GM21717 (cell line): ENCODE measurements around the gene SLC29A4.
"Not testable (repeated sequence)": the region's sequence is repeated elsewhere in the genome, so short reads cannot be mapped to it uniquely, and the experiment has no call there.

ENCODE experiments used
- ATAC-seq: cut with Tn5 transposase; IDR thresholded peaks from one replicate; pipeline ENCODE4 v1.9.1; 2021; ENCODE audit warnings: mild to moderate bottlenecking, moderate library complexity; ENCODE audit not compliant: unreplicated experiment

Gene SLC29A4

DNA sequence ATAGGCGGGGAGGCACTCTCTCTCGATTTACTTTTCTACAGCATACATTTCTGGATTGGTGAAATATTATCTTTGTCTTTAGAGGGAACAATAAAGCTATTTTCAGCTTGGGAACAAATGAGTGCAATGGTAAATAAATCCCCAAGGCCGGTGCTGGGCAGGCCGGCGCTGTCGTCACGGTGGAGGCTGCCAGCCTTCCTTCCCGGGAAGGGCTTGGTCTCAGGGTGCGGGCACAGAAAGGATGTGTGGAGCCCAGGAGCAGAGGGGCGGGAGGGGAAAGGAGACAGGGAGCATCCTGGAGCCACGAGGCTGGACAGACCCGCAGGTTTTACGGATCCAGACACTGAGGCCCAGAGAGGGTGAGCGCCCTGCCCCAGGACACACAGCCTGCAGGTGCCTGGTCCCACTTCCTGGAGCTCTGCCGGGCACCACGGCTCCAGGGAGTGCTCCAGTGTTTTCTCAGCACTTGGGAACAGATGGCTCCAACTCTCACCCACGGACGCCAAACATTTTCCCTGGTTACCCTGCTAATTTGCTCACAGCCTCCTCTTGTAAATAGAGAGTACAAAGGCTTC is 8.8 kb upstream of the SLC29A4 start:
- ATAC-seq: not testable (repeated sequence)

DNA sequence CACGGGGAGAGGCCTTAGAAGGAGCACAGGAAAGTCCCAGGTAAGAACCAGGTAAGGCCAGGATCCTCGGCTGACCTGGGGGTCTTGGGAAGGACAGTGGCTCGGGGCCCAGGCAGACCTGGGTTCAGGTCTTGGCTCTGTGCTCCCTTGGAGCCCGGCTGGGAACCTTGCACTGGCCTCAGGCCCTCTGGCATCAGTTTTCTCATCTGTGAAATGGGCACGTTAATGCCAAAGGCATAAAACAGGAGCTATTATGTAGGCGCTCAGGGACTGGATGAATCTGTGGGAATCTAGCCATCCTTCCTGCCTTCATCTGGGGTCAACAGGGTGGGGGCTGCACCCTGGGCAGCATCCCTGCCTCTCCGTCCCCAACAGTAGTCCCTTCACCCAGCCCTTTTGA is 8.3 kb upstream of the SLC29A4 start:
- ATAC-seq: no peak

DNA sequence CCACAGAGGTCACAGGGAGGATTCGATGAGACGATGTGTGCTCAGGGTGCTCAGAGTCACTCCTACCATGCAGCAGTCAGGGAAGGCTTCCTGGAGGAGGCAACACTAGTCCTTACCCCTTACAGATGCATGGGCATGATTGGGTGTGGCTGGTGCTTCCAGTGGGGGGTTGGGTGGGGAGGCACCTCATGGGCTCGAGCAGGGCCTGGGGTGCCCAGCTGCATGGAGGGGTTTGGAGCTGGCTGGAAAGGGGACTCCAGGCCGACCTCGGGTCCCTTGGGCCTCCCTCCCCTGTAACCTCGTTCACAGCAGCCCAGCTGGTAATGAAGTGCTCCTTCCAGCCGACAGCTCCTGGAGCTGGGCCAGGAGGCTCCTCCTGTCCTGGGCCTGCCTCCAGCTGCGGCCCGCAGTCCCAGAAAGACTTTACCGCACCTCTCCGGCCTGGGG is 7.7 kb upstream of the SLC29A4 start:
- ATAC-seq: not testable (repeated sequence)

DNA sequence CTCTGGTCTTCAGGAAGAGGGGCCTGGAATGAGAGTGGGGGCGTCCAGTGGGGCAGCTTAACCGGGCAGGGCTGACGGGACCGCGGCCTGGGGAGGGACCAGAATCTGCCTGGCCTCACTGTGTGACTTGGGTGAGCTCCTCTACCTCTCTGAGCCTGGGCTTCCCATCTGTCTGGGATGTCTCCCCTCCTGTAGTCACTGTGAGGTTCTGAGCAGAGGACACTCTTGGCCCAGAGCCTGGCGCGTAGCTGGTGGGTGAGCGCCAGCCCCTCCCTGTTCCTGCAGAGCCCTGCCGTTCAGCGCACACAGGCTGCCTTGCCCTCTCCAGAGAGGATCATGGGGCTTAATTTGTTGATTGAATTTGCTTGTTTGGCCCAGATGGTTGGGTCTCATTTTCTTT is 7.2 kb upstream of the SLC29A4 start:
- ATAC-seq: not testable (repeated sequence)

DNA sequence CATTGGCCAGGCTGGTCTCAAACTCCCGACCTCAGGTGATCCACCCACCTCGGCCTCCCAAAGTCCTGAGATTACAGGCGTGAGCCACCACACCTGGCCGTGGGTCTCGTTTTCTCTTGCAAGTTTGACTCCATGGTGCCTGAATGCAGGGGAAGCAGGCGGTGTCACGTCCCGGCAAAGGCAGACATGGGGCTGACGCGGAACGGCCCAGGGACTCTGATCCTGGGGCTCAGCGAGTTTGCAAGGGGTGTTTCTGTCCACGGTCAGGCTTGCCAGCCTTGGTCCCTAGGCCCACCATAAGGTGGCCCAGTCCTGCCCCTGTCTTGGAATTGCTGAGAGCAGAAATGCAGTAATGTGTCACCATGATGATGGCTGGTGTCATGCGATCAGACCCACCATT is 6.6 kb upstream of the SLC29A4 start:
- ATAC-seq: not testable (repeated sequence)

- ATAC-seq: no peak
These were observed 6.1 kb upstream of the SLC29A4 start for GRCh38 chr7:5276611-5277010.

- ATAC-seq: no peak
These were observed 4.0 kb upstream of the SLC29A4 start for GRCh38 chr7:5278766-5279165.

DNA sequence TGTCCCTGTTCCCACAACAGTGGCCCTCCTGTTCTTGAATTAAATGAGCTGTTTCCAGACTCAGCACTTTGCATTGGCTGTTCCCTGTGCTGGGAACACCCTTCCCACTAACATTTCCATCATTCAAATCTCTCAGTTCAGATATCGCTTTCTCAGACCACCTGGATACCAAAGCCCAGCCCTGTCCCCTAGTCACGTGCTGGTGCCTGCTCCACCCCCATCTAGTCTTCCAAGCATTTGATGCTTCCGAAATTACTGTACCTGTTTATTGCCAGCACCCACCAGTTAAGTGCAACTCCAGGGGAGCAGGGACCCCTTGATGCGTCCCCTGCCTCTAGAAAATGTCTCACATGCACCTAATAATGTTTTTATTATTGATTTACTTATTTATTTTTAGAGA is 3.0 kb upstream of the SLC29A4 start:
- no peak for ATAC-seq

DNA sequence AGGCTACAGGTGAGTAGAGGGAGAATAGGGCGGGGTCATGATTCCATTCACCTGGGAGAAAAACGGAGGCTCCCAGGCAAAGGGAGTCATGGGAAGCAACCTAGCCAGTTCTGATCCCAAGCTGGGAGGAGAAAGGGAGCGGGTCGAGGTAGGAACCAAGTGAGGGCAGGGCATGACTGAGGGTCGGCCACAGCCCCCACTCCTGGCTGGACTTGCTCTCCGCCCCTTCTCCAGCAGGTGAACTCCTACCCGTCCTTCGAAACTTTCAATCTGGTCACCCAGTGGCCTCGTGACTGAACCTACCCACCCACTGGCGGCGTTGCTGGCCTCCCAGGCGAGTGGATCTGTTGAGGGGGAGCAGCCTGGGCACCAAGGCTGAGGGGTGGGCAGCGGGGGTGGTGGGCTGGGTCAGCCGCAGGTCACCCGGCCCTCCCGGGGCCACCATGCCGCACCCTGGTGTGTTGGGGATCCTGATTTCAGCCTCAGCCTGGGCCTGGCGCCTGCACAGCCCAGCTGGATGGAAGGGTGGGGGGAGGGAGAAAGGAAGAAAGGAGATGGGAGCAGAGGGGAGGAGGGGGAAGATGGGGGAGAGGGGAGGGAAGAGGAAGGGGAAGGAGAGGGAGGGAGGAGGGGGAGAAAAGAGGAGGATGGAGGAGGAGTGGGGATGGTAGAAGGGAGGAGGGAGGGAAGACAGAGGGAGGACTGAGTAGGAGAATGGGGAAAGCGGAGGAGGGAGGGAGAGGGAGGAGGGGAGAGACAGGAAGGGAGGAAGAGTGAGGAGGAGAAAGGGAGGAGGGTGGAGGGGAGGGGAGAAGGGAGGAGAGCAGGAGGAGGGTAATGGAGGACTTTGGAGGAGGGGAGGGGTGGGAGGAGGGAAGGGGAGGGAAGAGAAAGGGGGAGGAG is 894 bp upstream of the SLC29A4 start:
- not testable (repeated sequence) for ATAC-seq

DNA sequence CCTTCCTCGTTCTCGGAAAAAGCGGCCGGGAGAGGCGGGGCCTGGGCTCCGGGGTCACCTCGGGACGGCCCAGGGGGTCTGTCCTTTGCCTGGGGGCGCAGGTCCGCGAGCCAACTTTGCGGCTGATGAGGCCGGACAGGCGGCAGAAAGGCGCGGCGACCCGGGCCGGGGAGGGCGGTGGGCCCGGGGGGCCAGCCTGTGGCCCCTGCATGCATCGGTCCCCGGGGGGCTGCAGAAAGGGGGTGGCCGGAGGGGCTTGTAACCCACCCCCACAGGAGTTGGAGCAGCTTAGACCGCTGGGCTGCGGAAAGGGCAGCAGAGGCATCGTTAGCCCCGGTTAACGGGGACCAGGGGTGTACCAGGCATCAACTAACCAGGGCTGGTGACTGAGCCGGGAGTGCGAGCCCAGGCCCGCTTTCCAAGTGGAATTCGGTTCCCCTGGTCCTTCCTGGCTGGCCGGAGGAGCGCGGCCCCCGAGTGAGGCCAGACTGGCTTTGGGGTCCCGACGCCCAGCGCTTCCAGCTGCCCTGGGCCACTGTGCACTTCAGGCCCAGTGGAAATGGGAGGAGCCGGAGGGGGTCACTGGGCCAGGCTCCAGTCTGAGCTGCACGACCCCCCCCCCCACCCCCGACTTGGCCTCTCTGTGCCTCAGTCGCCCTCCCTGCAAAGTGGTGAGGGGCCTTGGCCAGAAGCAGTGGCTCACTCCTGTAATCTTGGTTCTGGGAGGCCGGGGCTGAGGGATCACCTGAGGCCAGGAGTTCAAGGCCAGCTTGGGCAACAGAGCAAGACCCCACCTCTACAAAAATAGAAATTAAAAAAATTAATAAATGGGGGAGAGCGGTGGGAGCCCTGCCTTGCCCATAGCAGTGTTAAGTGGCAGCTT is 919 bp downstream of the SLC29A4 start:
- no peak for ATAC-seq

GRCh38 chr7:5284304-5285281 is 1.9 kb downstream of the SLC29A4 start:
- no peak for ATAC-seq

GRCh38 chr7:5286933-5287332 is 4.2 kb downstream of the SLC29A4 start:
- no peak for ATAC-seq

GRCh38 chr7:5287373-5287772 is 4.6 kb downstream of the SLC29A4 start:
- ATAC-seq: not testable (repeated sequence)

GRCh38 chr7:5287802-5288201 is 5.1 kb downstream of the SLC29A4 start:
- ATAC-seq: no peak

DNA sequence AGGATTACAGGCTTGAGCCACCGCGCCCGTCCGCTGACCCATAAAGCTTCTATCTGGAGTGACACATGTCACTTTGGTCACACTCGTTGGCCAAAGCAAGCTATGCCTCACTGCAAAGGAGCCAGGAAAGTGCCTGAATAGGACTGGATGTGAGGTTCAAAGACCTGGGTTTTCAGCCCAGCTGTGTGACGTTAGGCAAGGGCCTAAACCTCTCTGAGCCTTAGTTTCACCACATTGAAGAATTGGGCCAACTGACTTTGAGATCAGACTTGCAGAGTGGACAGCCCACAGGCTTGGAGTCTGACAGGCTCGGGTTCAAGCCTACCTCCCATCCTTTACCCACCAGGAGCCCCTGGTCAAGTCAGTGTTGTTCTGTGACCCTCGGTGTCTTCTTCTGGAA is 5.8 kb downstream of the SLC29A4 start:
- ATAC-seq: not testable (repeated sequence)

DNA sequence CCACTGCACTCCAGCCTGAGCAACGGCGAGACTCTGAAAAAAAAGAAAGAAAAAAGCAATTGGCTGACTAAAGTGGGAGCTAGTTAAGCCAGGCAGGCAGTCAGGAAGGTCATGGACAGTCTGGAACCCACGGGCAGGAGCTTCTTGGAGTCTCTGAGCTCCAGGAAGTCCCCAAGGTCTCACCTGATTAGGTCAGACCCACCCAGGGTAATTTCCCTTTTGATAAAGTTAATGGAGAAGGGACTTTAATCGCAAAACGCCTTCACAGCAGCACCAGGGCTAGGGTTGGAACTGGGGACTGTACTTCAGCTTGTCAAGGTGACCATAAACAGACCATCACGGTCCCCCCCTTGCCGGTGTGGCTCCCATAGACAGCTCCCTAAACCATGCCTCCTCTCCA is 6.6 kb downstream of the SLC29A4 start:
- no peak for ATAC-seq

DNA sequence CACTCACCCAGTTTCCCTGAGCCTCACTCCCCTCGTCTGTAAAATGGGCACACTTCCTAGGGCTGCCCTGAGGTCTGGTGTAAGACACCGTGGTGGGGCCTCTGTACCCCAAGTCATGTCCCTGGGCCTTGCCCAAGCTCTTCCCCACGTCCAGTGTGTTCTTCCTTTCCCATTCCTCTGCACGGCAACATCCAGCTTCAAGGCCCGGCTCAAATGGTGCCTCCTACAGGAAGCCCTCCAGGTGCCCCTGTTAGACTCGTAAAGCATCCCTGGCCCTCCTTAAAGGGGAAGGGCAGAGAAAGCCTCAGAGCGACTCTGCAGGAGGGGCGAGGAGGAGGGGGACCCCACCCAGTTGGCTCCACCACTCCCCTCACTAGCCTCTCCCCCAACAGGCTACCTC is 8.6 kb downstream of the SLC29A4 start:
- ATAC-seq: no peak

DNA sequence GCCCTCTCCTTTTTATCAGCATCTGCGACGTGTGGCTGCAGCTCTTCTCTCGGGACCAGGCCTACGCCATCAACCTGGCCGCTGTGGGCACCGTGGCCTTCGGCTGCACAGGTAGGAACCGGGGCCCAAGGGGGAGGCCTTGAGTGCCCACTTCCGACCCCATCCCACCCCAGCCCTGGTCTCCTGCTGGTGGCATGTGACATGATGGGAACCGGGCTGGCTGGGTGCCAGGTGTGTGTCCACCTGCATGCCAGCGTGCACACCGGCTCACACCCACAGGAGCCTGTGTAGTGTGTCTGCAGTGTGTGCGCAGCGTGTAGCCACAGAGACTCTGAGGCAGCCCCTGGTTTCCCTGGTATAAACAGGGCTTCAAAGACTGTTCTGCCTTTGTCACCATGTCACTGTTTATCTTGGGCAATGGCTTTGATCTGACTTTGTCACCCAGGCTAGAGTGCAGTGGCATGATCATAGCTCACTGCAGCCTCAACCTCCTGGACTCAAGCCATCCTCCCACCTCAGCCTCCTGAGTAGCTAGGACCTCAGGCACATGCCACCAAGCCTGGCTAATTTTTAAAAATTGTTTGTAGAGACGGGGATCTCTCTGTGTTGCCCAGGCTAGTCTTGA is 9.1 kb downstream of the SLC29A4 start:
- not testable (repeated sequence) for ATAC-seq

GRCh38 chr7:5294169-5294987 is 11.6 kb downstream of the SLC29A4 start:
- ATAC-seq: no peak
